ENCODE data around the gene NPIPA3. TPM values are rescaled to one million over a fixed set of nuclear protein-coding genes. Genes with fewer than 3 reads are reported as not detected.

NPIPA3 gene
- total and polyA plus RNA-seq, 2 of the 8 experiments (the other 6 are each of a cell fraction or from before 2014, with no cell fraction given): 0.88 to 10.5 TPM

- Histone ChIP-seq H2BK20ac (ENCODE audit: low read length) (no peak overlapping the region), H2BK5ac (ENCODE audit: low read depth, low read length) (no peak overlapping the region), H2BK120ac (replicated peaks; ENCODE audit: low read depth, low read length) (no peak overlapping the region), H3K23me2 (ENCODE audit: low read depth, low read length) (no peaks in the 10 kb centered on the region), H4K91ac (replicated peaks; ENCODE audit: insufficient read length, low read length) (no peak overlapping the region), H4K5ac (ENCODE audit: insufficient read length, low read depth, low read length) (no peak overlapping the region), H2BK12ac (ENCODE audit: low read depth, low read length) (no peak overlapping the region), H3K18ac (ENCODE audit: extremely low read depth, low read length) (no peak overlapping the region), H2AK5ac (ENCODE audit: low read depth, low read length) (no peak overlapping the region), H3K56ac (replicated peaks; ENCODE audit: insufficient read length, low read depth, low read length) (no peak overlapping the region), H3K14ac (ENCODE audit: insufficient read length) (no peak overlapping the region), H2BK15ac (ENCODE audit: low read length) (no peak overlapping the region), H4K20me1 (replicated peaks in 1 of 2; ENCODE audit: control insufficient read depth in 1 of 2, insufficient read depth in 2 of 2, low read length in 2 of 2) (peaks cover 2 to 3% of the 10 kb centered on the region in 2 experiments), H3K27ac (ENCODE audit: low read depth, low read length) (no peak overlapping the region), H3K4me3 (ENCODE audit: extremely low read depth in 1 of 4, insufficient read depth in 2 of 4, low read depth in 3 of 4, low read length in 4 of 4) (no peak overlapping the region), H3K79me1 (ENCODE audit: low read depth, low read length) (no peaks in the 10 kb centered on the region), H3K36me3 (ENCODE audit: control insufficient read depth in 2 of 4, insufficient read depth in 4 of 4, low read length in 3 of 4) (peaks cover 21 to 52% (median 37%) of the 10 kb centered on the region in 4 experiments), H3K4me1 (replicated peaks in 1 of 4; ENCODE audit: control insufficient read depth in 3 of 4, insufficient read depth in 4 of 4, low read length in 3 of 4) (no peaks in the 10 kb centered on the region), H3K9me3 (ENCODE audit: insufficient read depth in 2 of 2, low read depth in 1 of 2, low read length in 1 of 2) (no peaks in the 10 kb centered on the region), H3K23ac (ENCODE audit: insufficient read length) (no peak overlapping the region), H4K8ac (ENCODE audit: extremely low read depth, insufficient read depth, low read length) (no peak overlapping the region), H3K79me2 (ENCODE audit: control insufficient read depth in 1 of 2, insufficient read depth in 2 of 2, low read length in 2 of 2) (no peaks in the 10 kb centered on the region), H3K4me2 (ENCODE audit: insufficient read depth in 1 of 2, low read depth in 2 of 2, low read length in 2 of 2) (no peak overlapping the region), H2AFZ (ENCODE audit: low read length) (no peak overlapping the region), H3K9ac (replicated peaks in 1 of 4; ENCODE audit: extremely low read depth in 1 of 4, low read depth in 3 of 4, low read length in 3 of 4) (no peak overlapping the region), H3K27me3 (replicated peaks in 1 of 4; ENCODE audit: control insufficient read depth in 3 of 4, extremely low read depth in 1 of 4, insufficient read depth in 3 of 4, low read length in 3 of 4) (no peaks in the 10 kb centered on the region), H3K4ac (replicated peaks; ENCODE audit: insufficient read length, low read depth, low read length) (no peak overlapping the region)
- ChIA-PET CTCF (ENCODE audit: partially characterized antibody) (interaction anchor here (1.2 kb wide), 1 partner anchor 10 kb away, joined by 3 read pairs; no protein-coding TSS in a partner anchor), POLR2A (ENCODE audit: partially characterized antibody) (interaction anchor here (0.6 kb wide), 1 partner anchor 14 kb away, joined by 3 read pairs; no protein-coding TSS in a partner anchor)
- FAIRE-seq (no peak), DNase-seq (ENCODE audit: low read depth in 1 of 2, low spot score in 2 of 2) (no peak)
- 97% methylated on average over 15 of the region's 16 CpGs; no CpG with 5 or more reads in 1 of the 2 experiments for WGBS, 2 experiments (ENCODE audit: extremely low coverage in 1 of 2, insufficient coverage in 1 of 2, insufficient read length in 1 of 2, insufficient replicate concordance in 2 of 2, low coverage in 1 of 2, low lambda C conversion rate in 2 of 2, missing lambda C conversion rate in 1 of 2)
- TF ChIP-seq CTBP2 (IDR thresholded peaks at IDR 0.05; ENCODE audit: borderline replicate concordance, insufficient read depth, insufficient read length, low read length) (no peak), RBBP5 (IDR thresholded peaks at IDR 0.05; ENCODE audit: borderline replicate concordance, low read depth, low read length) (no peak), ATF2 (IDR thresholded peaks at IDR 0.05; ENCODE audit: low read length) (no peak), USF2 (IDR thresholded peaks at IDR 0.05; ENCODE audit: low read length) (no peak), KDM1A (IDR thresholded peaks at IDR 0.05; ENCODE audit: borderline replicate concordance, low read length) (no peak)
Measured at GRCh38 chr16:14667347-14668266, 35.6 kb upstream of the NPIPA3 start.

Measured in H1 (cell line).